GM18502 (cell line): ENCODE results near the gene OR10AD1.
"Not testable (repeated sequence)": the region's sequence is repeated elsewhere in the genome, so short reads cannot be mapped to it uniquely, and the experiment has no call there.

Experiments used
- ATAC-seq: cut with Tn5 transposase; IDR thresholded peaks from one replicate; pipeline ENCODE4 v1.9.1; 2021; ENCODE audit warnings: mild to moderate bottlenecking; ENCODE audit not compliant: unreplicated experiment, poor library complexity

Gene OR10AD1, protein sequence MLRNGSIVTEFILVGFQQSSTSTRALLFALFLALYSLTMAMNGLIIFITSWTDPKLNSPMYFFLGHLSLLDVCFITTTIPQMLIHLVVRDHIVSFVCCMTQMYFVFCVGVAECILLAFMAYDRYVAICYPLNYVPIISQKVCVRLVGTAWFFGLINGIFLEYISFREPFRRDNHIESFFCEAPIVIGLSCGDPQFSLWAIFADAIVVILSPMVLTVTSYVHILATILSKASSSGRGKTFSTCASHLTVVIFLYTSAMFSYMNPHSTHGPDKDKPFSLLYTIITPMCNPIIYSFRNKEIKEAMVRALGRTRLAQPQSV

DNA sequence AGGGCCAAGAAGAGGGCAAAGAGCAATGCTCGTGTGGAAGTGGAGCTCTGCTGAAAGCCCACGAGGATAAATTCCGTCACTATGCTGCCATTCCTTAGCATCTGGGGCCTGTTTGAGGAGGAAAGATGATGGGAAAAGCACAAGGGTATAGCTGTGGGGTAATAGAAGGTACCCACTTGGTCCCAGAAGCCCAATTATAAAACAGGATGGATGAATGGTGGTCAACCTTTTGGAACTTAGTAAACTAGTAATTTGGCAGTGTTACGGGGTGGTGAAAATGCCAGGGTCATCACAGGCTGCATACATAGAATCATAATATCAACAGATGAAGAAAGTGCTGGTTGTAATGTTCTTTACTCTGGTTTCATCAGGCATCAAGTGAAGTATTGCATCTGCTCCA is at the start of gene OR10AD1:
TSS of gene OR10AD1 (minus strand) at position 101 of the 400 bp plus-strand sequence. CDS start at position 101, 0 bp downstream.
- no peak for ATAC-seq

DNA sequence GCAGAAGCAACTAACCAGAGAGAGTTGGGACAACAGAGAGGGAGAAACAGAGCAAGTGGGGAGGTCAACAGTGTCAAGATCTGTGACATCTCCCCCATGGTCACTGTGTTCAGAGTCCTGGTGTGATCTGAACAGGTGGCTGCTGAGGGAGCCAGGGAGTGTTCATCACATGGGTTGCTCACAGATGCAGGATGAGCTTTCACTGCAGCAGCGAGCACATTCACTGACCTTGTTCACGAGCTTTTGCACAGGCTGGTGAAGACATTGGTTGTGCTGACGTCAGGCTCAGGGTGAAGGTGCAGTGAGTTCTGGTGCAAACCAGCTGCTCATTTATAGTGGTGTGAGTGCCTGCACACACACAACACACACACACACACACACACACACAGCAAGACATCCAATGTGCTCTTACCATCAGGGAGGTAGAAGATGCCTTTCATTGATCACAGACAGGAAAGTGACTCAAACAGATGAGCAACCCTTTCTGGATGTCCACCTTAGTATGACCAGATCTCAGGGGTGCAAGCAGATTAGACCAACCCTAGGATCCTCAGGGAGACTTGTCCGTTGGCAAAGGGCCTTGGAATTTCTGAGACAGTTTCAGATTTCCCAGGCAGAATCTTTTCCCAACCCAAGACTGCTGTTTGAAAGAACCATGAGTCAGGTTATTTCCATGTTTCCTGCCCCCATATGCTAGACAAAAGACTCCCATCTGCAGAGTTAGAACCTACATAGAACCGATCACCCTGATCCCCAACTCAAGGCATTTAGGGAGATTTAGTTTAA is 44.3 kb upstream of the OR10AD1 start:
- ATAC-seq, result no peak

DNA sequence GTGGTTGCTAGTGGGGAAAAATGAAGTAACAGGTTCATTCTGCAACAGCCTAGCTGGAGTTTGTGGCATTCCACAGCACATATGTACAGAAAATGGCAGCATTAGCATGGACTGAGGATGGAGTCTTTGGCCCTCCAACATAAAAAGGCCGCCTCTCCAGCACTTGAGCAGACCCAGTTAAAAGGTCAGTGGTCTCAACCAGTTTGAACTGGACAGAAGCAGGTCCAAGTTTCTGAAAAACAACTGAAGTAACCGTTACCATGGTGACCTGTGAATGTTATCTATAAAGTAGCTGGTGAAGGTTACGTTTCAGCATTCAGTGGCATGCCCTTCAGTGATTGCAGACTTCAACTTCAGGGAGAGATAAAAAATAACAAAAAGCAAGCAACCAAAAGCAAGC is 34.1 kb upstream of the OR10AD1 start:
- ATAC-seq, result no peak

DNA sequence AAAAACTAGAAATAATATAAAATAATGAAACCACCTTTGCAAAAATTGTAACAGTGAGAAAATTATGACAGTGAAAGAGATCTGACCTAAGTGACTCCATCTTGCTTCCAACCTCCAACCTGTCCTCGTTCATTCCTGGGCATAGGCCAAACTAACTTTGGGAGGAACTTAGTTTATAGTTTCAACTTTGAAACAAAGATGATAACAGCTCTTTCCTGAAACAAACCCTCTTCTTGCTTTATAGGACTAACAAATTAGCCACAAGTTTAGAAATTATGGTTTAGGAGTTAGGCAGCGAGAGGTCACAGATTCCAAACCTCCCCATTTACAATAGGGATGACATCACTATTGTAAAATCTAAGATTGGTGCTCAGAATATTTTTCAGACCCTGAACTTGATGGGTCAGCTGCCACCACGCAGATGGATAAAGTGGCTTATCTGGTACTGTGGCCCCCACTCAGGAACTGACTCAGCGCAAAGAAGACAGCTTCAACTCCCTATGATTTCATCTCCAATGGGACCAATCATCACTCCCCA is 32.8 kb upstream of the OR10AD1 start:
- no peak for ATAC-seq

DNA sequence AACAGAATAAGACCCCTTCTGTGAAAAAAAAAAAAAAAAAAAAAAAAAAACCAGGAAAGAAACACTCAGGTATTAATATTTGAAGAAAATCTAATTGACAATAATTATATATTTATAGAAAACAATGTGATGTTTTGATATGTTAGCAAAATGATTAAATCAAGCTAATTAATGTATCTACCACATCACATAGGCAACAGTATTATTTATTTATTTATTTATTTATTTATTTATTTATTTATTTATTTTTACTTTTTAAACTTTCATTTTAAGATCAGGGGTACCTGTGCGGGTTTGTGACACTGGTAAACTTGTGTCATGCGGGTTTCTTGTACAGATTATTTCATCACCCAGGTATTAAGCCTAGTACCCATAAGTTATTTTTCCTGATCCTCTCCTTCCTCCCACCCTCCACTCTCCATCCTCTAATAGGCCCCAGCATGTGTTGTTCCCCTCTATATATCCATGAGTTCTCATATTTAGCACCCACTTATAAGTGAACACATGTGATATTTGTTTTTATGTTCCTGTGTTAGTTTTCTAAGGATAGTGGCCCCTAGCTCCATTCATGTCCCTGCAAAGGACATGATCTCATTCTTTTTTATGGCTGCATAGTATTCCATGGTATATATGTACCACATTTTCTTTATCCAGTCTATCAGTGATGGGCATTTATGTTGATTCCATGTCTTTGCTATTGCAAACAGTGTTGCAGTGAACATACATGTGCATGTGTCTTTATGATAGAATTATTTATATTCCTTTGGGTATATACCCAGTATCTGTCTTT is 28.3 kb upstream of the OR10AD1 start:
- not testable (repeated sequence) for ATAC-seq

DNA sequence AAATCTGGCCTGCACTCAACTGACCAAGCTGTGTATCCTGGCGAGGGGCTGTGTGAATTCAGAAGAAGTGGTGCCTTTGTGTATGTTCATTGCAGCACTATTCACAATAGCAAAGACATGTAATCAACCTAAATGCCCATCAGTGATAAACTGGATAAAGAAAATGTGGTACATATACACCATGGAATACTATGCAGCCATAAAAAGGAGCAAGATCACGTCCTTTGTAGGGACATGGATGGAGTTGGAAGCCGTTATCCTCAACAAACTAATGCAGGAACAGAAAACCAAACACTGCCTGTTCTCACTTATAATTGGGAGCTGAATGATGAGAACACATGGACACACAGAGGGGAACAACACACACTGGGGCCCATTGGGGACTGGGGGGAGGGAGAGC is 21.4 kb upstream of the OR10AD1 start:
- ATAC-seq, result not testable (repeated sequence)

DNA sequence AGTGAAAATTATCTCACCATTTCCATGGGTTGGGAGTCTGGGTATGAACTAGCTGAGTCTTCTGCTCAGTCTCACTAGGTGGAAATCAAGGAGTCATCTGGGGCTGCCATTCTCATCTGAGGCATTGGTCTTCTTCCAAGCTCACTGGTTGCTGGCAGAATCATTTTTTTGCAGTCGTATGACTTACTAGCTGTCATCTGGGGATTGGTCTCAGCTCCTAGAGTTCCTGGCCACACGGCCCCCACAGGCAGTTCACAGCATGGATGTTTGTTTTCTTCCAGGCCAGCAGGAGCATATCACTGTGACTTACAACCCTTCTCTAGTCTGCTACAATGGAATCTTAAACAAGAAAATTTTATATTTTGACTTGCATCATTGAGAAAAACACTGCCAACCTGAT is 18.6 kb upstream of the OR10AD1 start:
- no peak for ATAC-seq

DNA sequence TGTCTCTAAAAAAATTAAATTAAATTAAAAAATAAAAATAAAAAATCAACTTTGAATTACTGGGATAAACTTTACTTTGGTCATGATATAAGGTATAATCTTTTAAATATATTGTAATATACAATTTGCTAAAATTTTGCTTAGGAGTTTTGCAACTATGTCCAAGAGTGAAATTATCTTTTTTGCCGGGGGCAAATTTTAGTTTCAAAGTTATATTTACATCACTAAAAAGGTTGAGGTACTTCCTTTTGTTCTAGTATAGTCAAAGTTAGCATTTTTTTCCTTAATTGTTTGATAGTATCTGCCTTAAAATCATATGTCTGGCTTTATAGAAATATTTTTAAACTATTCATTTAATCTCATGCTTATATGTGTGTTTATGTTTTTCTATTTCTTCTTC is 17.6 kb upstream of the OR10AD1 start:
- ATAC-seq, result no peak

DNA sequence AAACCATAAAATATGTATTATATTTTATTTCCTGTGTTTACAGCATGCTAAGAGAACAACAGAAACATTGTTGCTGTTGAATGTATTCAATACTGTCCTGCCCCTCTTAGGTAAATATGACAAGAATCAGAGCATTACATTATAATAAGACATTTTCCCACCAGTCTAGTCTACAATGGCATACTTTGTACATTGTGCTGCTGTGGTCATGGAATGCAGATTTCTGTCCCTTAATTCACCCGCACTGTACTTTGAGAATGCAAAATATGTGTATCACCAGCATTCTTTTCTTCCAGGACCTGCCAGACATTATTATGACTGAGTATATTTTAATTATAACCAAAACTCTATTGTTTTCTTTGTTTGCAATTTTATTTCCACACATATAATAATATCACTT is 16.5 kb upstream of the OR10AD1 start:
- no peak for ATAC-seq

DNA sequence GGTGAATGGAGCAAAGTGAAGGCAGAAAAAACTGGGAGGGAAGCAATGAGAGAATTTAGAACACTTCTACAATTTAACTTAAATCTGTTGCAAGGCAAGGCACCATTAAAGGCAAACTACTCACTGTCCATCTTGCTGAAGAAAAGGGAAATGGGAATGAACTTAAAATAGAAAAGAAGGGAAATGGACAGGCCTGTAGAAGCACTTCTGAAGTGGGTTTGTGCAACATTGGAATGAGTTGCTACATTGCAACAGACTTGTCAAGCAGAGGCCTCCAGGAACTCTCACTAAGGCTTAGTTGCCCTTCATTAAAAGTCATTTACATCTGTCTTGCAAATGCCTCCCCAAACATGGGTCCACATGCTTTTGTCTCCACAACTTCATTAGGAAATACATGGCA is 13.7 kb upstream of the OR10AD1 start:
- no peak for ATAC-seq

DNA sequence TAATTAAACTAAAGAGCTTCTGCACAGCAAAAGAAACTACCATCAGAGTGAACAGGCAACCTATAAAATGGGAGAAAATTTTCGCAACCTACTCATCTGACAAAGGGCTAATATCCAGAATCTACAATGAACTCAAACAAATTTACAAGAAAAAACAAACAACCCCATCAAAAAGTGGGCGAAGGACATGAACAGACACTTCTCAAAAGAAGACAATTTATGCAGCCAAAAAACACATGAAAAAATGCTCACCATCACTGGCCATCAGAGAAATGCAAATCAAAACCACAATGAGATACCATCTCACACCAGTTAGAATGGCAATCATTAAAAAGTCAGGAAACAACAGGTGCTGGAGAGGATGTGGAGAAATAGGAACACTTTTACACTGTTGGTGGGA is 6.4 kb upstream of the OR10AD1 start:
- not testable (repeated sequence) for ATAC-seq

DNA sequence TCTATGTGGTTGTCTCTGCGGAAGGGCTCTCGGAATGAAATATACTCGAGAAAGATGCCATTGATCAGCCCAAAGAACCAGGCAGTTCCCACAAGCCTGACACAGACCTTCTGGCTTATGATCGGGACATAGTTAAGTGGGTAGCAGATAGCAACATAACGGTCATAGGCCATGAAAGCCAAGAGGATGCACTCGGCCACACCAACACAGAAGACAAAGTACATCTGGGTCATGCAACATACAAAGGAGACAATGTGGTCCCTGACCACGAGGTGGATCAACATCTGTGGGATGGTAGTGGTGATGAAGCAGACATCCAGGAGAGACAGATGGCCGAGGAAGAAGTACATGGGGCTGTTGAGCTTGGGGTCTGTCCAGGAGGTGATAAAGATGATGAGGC is 326 bp downstream of the OR10AD1 start:
- no peak for ATAC-seq

DNA sequence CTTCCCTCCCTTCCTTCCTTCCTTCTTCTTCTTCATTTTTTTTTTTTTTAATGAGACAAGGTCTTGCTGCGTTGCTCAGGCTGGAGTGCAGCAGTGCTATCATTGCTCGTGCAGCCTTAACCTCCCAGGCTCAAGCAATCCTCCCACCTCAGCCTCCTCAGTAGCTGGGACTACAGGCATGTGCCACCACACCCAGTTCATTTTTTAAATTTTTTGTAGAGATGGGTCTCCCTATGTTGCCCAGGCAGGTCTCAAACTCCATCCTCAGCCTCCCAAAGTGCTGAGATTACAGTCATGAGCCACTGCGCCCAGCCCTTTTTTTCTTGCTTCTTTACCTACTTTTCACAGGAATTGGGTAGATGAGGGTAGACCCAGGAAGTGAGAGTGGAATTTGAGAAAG is 1.6 kb downstream of the OR10AD1 start:
- ATAC-seq, result no peak

DNA sequence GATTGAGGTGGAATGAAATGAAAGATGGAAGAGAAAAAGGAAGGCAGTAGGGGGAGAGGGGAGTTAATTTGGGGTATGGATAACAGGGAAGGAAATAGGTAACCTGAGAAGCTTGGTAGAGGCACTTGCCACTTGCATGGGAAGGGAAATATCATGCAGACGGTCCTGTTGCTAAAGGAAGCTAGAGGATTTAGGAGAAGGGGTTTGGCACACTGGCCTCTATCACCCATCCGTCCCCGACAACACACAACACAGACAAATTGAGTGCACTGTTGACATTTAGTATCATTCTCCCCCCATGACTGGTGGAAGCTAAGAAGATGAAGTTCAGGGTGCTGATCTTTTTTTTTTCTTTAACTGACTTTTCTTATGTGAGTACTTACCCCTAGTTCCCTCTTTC is 2.0 kb downstream of the OR10AD1 start:
- no peak for ATAC-seq

DNA sequence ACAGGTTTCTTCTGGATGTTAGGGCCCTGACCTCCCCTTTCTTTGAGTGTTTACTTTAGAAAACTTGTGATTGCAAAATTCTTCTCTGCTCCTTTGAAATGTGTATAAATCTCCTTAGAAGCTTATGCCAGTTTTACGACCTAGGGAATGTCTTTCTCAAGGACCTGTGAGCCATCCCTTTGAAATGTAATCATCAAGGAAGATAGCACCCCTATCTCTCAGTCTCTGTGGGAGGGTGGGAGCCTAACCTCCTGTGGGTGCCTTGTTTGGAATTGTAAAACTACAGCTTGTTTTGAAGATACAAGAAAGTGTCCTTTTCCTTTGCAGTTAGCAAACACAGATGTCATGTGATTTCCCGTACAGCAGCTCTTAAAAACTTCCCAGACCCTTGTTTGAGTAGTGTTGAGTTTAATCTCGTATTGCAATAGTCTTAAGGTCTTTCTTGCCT is 3.3 kb downstream of the OR10AD1 start:
- ATAC-seq, result no peak

DNA sequence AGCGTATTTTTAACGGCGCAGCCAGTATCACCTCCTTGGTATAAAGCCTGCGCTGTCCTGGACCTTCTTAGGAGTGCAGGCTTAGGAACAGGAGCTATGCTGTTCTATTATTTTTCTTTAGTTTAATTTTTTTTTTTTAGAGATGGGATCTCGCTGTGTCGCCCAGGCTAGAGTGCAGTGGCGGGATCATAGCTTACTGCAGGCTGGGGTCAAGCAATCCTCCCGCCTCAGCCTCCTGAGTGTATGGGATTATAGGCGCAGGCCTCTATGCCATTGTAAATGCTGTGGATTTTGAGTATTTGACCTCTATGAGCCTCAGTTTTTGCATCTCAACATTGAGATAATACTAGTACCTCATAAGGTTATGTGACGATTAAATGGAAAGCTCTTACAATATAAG is 4.1 kb downstream of the OR10AD1 start:
- no peak for ATAC-seq

DNA sequence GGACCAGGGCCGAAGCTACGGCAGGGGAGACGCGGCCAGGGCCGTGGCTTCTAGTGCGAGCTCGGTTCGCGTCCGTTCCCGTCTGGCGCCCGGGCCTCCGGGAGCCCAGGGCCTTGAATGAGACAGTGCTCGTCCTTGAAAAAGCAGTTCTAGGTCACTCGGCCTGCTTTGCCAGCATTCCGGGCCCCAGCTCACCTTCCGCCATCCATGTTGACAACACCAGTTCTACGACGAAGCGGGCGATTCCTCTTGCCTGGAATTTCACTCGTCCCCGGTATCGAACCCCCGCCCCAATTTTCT is 4.5 kb downstream of the OR10AD1 start:
- peak; percentile 20 for ATAC-seq

DNA sequence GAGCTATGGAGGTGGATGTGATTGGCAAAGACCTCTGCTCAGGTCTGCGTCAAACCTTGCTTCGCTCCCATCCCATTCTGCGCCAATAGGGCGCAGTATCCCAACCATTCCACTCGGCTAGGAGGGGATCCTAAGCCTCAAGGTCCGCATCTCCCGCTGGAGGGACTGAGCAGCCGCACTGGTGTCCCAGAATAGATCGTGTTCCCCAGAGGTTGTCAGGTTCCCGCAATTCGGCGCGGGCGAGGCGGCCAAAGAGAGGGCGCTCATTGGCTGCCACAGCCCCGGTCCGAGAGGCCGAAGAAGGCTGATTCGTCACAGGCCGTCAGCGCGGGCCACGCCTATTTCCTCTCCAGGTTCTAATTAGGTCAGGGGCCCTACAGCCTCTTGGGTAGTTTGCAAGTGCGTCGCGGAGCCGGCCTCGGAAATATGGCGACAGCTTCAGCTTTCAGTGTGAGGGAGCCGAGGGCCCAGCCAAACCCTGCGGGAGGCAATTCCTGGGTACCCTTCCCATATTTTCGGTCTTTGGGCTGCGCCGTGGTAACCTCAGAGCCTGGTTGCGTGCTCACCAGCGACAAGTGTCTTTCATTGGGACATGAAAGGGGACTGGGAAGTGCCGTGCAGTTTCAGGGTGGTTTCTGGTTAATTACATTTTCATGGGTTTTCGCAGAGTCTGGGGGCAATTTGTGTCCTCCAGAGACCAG is 5.0 kb downstream of the OR10AD1 start:
- peak; percentile 100 for ATAC-seq

DNA sequence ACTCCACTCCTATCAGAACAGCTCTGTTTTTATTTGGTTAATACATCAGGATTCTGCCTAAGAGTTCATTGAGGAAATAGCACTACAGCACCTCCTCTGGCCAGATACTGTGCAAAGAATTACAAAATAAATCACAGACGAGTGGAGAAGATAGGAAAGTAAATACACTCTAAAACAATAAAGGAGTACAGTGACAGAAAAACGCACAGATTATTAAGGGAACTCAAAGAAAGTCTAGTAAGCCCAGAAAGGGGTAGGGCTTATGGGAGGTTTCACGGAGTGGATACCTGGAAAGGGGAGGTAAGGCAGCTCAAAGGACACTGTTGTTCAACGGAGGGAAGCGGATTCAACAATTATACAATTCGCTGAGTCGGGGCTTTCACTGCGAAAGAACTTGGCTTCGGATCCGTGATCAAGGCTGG is 5.5 kb downstream of the OR10AD1 start:
- ATAC-seq, result peak; percentile 27

DNA sequence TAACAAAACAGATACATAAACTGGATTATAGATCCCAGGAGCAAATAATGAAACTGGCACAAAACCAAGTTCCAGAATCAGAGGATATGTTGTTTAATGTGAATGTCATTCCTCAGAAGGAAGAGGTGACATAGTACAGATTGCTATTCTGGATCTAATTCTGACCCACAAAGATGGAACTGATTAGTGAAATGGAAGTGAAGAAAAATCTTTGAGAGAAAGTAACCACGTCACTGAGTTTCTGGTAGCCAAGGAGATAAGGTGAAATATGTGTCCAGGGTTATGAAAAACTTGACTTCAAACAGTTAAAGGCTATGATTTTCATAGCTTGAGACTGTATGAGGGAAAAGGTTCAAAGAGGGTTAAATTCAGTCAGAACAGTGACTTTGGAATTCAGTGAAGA is 8.3 kb downstream of the OR10AD1 start:
- no peak for ATAC-seq
